Measurements from ENCODE around the gene UGP2. TPM values are rescaled to one million over a fixed set of nuclear protein-coding genes. Genes with fewer than 3 reads are reported as not detected.

Gene UGP2
- total RNA-seq, 1 donor from 2014 or later: 76.6 TPM

- H3K36me3 Mint-ChIP-seq: no peaks in the 10 kb centered on the region
- no peak overlapping the region for H3K4me3 Mint-ChIP-seq
- H3K4me1 Mint-ChIP-seq (ENCODE audit: unreplicated experiment): no peaks in the 10 kb centered on the region
- H3K27ac Mint-ChIP-seq: no peak overlapping the region
- no peak for TF ChIP-seq CTCF (conservative IDR thresholded peaks at IDR 0.05)
- no peaks in the 10 kb centered on the region for H3K9me3 Mint-ChIP-seq
- no peak for DNase-seq (ENCODE audit: extremely low spot score, unreplicated experiment)
- H3K27me3 Mint-ChIP-seq: no peaks in the 10 kb centered on the region
These were observed 23.4 kb upstream of the UGP2 start for GRCh38 chr2:63818271-63818670.

- Mint-ChIP-seq H3K4me1 (ENCODE audit: unreplicated experiment) (no peaks in the 10 kb centered on the region), H3K36me3 (no peaks in the 10 kb centered on the region), H3K4me3 (no peak overlapping the region), H3K27ac (no peak overlapping the region), H3K27me3 (no peaks in the 10 kb centered on the region), H3K9me3 (no peaks in the 10 kb centered on the region)
- DNase-seq (ENCODE audit: extremely low spot score, unreplicated experiment): no peak
- TF ChIP-seq CTCF (conservative IDR thresholded peaks at IDR 0.05): no peak
These were observed 22.4 kb upstream of the UGP2 start for GRCh38 chr2:63819256-63819655.

GRCh38 chr2:63819765-63820717 lies 21.7 kb upstream of the UGP2 start:
- no peak for DNase-seq (ENCODE audit: extremely low spot score, unreplicated experiment)
- Mint-ChIP-seq H3K4me3 (no peak overlapping the region), H3K36me3 (no peaks in the 10 kb centered on the region), H3K27me3 (no peaks in the 10 kb centered on the region), H3K4me1 (ENCODE audit: unreplicated experiment) (no peaks in the 10 kb centered on the region), H3K9me3 (no peaks in the 10 kb centered on the region), H3K27ac (no peak overlapping the region)
- no peak for TF ChIP-seq CTCF (conservative IDR thresholded peaks at IDR 0.05)

GRCh38 chr2:63820969-63821368 lies 20.7 kb upstream of the UGP2 start:
- no peaks in the 10 kb centered on the region for H3K4me1 Mint-ChIP-seq (ENCODE audit: unreplicated experiment)
- no peak for DNase-seq (ENCODE audit: extremely low spot score, unreplicated experiment)
- H3K4me3 Mint-ChIP-seq: no peak overlapping the region
- H3K9me3 Mint-ChIP-seq: no peaks in the 10 kb centered on the region
- no peak overlapping the region for H3K27ac Mint-ChIP-seq
- TF ChIP-seq CTCF (conservative IDR thresholded peaks at IDR 0.05): no peak
- H3K27me3 Mint-ChIP-seq: no peaks in the 10 kb centered on the region
- no peaks in the 10 kb centered on the region for H3K36me3 Mint-ChIP-seq

GRCh38 chr2:63821396-63821795 lies 20.3 kb upstream of the UGP2 start:
- TF ChIP-seq CTCF (conservative IDR thresholded peaks at IDR 0.05): no peak
- Mint-ChIP-seq H3K27me3 (no peaks in the 10 kb centered on the region), H3K4me1 (ENCODE audit: unreplicated experiment) (no peaks in the 10 kb centered on the region), H3K9me3 (no peaks in the 10 kb centered on the region), H3K4me3 (no peak overlapping the region), H3K27ac (no peak overlapping the region), H3K36me3 (no peaks in the 10 kb centered on the region)
- DNase-seq (ENCODE audit: extremely low spot score, unreplicated experiment): no peak

All from type B pancreatic cell (in vitro differentiated cells).